Cardiac muscle cell (in vitro differentiated cells and primary cell): ENCODE measurements around the gene UFSP2. TPM values are rescaled to one million over a fixed set of nuclear protein-coding genes. Genes with fewer than 3 reads are reported as not detected.

Experiments used
- DNase-seq, 2 donors: peaks; one replicate each; pipeline versions ENCODE4 v3.0.0 to v3.0.0-alpha.2; 2010 to 2017; ENCODE audit warnings: low read depth in 1 of 2, low spot score in 1 of 2
- H3K27ac ChIP-seq: fragments of 200-600 bp; sonication (generic); 2 replicates; pipeline ENCODE4 v1.5.1; 2016
- H3K27me3 ChIP-seq: fragments of 200-600 bp; sonication (generic); 2 replicates; pipeline ENCODE4 v1.6.0; 2016; ENCODE audit warnings: control low read depth
- H3K36me3 ChIP-seq: fragments of 200-600 bp; sonication (generic); 2 replicates; pipeline ENCODE4 v1.5.1; 2016; ENCODE audit warnings: control low read depth
- H3K4me1 ChIP-seq: fragments of 200-600 bp; sonication (generic); 2 replicates; pipeline ENCODE4 v1.8.1; 2017; ENCODE audit warnings: low read depth, mild to moderate bottlenecking, mixed run types
- H3K4me3 ChIP-seq: fragments of 200-600 bp; sonication (generic); 2 replicates; pipeline ENCODE4 v1.5.1; 2016; ENCODE audit warnings: mild to moderate bottlenecking
- H3K9me3 ChIP-seq: fragments of 200-600 bp; sonication (generic); 2 replicates; pipeline ENCODE4 v1.5.1; 2017; ENCODE audit warnings: low read depth, mild to moderate bottlenecking, control low read depth
- CTCF ChIP-seq: IDR thresholded peaks from 2 replicates; pipeline ENCODE4 v1.5.1; 2012; ENCODE audit warnings: low read depth, mild to moderate bottlenecking, low read length
- polyA plus RNA-seq: library from polyadenylated mRNA; unstranded; fragments of >200 nt; fragmentation: Nextera tagmentation; extraction: Ambion mirVana; gene quantifications from 2 replicates; pipeline ENCODE4 v1.2.1, GENCODE V29; 2016
- total RNA-seq: library from RNA; depleted of rRNA; stranded (reverse); fragments of >200 nt; gene quantifications from 2 replicates; pipeline ENCODE4 v1.2.3, GENCODE V29; 2016

The UFSP2 gene
- total and polyA plus RNA-seq, 2 experiments from 2014 or later = 28.0 to 50.6 TPM

DNA sequence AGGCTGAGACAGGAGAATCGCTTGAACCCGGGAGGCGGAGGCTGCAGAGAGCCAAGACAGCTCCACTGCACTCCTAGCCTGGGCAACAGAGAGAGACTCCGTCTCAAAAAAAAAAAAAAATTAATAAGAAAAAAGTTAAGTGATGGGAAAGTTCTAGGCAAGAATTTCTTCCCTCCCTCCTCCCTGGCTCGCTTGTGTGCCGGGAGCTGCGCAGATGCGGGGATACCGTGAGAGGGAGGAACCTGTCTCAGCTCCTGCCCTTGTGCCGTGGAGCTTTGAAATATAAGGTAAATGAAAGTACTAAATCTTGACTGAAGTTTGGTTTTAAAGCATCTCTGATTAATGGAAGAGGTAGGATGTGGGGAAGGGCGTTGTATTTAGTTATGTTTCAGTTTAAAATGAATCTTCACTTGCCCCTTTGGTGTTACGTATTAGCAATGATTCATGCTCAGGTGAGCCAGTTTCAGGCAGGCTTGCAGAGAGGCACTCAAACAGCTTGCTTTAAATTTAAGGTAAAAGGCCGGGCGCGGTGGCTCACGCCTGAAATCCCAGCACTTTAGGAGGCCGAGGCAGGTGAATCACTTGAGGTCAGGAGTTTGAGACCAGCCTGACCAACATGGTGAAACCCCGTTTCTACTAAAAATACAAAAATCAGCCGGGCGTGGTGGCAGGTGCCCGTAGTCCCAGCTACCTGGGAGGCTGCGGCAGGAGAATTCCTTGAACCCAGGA lies 1.4 kb upstream of the UFSP2 start:
- no peak for TF ChIP-seq CTCF
- H3K9me3 ChIP-seq = no peaks in the 10 kb centered on the region
- H3K27me3 ChIP-seq = no peaks in the 10 kb centered on the region
- no peak overlapping the region for H3K27ac ChIP-seq
- H3K4me3 ChIP-seq = no peak overlapping the region
- DNase-seq = no peak
- H3K4me1 ChIP-seq = peaks cover 7% of the 10 kb centered on the region
- H3K36me3 ChIP-seq = no peaks in the 10 kb centered on the region

GRCh38 chr4:185424905-185425646 lies 688 bp downstream of the UFSP2 start:
- Histone ChIP-seq H3K36me3 (peaks cover 4% of the 10 kb centered on the region), H3K9me3 (no peaks in the 10 kb centered on the region), H3K4me3 (peak overlapping the region; percentile 76), H3K27me3 (no peaks in the 10 kb centered on the region), H3K27ac (peak overlapping the region; percentile 98), H3K4me1 (peaks cover 7% of the 10 kb centered on the region)
- no peak for TF ChIP-seq CTCF
- DNase-seq = peak in 1 of 2 donors; percentile 2

GRCh38 chr4:185421366-185422124 lies 4.2 kb downstream of the UFSP2 start:
- H3K4me1 ChIP-seq = peaks cover 7% of the 10 kb centered on the region
- no peak overlapping the region for H3K27ac ChIP-seq
- TF ChIP-seq CTCF = no peak
- H3K4me3 ChIP-seq = no peak overlapping the region
- H3K27me3 ChIP-seq = no peaks in the 10 kb centered on the region
- H3K36me3 ChIP-seq = peaks cover 16% of the 10 kb centered on the region
- no peaks in the 10 kb centered on the region for H3K9me3 ChIP-seq
- DNase-seq = peak in 1 of 2 donors; percentile 75

DNA sequence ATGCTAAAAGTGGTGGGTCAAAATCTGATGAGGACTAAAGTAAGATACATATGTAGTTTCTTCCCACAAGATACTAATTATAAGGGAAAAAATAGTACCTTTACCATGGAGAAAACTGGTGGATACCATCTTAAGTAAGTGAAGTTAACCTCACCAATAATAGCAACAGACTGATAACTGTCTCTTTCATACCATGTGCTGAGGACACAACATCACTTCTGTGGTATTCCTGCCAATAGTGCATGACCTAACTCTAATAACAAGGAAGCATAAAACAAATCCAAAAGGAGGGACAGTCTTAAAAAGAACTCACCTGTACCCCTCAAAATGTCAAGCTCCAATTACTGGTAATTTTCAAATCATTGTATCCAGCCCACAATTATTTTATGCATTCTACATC lies 8.8 kb downstream of the UFSP2 start:
- Histone ChIP-seq H3K27ac (no peak overlapping the region), H3K27me3 (no peaks in the 10 kb centered on the region), H3K4me3 (no peak overlapping the region), H3K36me3 (peaks cover 42% of the 10 kb centered on the region), H3K4me1 (no peaks in the 10 kb centered on the region), H3K9me3 (no peaks in the 10 kb centered on the region)
- no peak for DNase-seq
- no peak for TF ChIP-seq CTCF

GRCh38 chr4:185412412-185412811 lies 13.4 kb downstream of the UFSP2 start:
- Histone ChIP-seq H3K27ac (peak overlapping the region; percentile 6), H3K4me3 (no peak overlapping the region), H3K9me3 (no peaks in the 10 kb centered on the region), H3K4me1 (no peaks in the 10 kb centered on the region), H3K36me3 (peaks cover 33% of the 10 kb centered on the region), H3K27me3 (no peaks in the 10 kb centered on the region)
- no peak for TF ChIP-seq CTCF
- no peak for DNase-seq
